Stimulated activated naive CD8-positive, alpha-beta T cell treated with anti-CD3 and anti-CD28 coated beads, Interleukin-15, Interleukin-2, amounts not matched to agents 100 ng/mL and 50 ng/mL, for 24 hours (primary cell): ENCODE results near the gene KCND3.

Experiments
- H3K27ac Mint-ChIP-seq: one replicate; pipeline ENCODE4 v1.8.0; 2021; ENCODE audit warnings: mild to moderate bottlenecking, mixed read lengths
- H3K27me3 Mint-ChIP-seq: one replicate; pipeline ENCODE4 v1.8.0; 2021; ENCODE audit warnings: mixed read lengths
- H3K36me3 Mint-ChIP-seq: one replicate; pipeline ENCODE4 v1.8.0; 2021; ENCODE audit warnings: low read depth, mixed read lengths
- H3K4me1 Mint-ChIP-seq: one replicate; pipeline ENCODE4 v1.8.0; 2021; ENCODE audit warnings: low read depth, mixed read lengths
- H3K4me3 Mint-ChIP-seq: one replicate; pipeline ENCODE4 v1.8.0; 2021; ENCODE audit warnings: mild to moderate bottlenecking, mixed read lengths
- H3K9me3 Mint-ChIP-seq: one replicate; pipeline ENCODE4 v1.8.0; 2021; ENCODE audit warnings: mixed read lengths

KCND3 gene

GRCh38 chr1:111825217-111825616 lies 164.3 kb downstream of the KCND3 start:
- H3K27me3 Mint-ChIP-seq = peaks cover 44% of the 10 kb centered on the region
- no peaks in the 10 kb centered on the region for H3K4me1 Mint-ChIP-seq
- peaks cover 9% of the 10 kb centered on the region for H3K9me3 Mint-ChIP-seq
- H3K4me3 Mint-ChIP-seq = no peak overlapping the region
- no peak overlapping the region for H3K27ac Mint-ChIP-seq
- H3K36me3 Mint-ChIP-seq = no peaks in the 10 kb centered on the region

- Mint-ChIP-seq H3K27me3 (peaks cover 25% of the 10 kb centered on the region), H3K4me1 (no peaks in the 10 kb centered on the region), H3K9me3 (peaks cover 9% of the 10 kb centered on the region), H3K4me3 (no peak overlapping the region), H3K27ac (no peak overlapping the region), H3K36me3 (no peaks in the 10 kb centered on the region)
Observed at GRCh38 chr1:111822138-111822537, 167.3 kb downstream of the KCND3 start.

- no peak overlapping the region for H3K4me3 Mint-ChIP-seq
- H3K4me1 Mint-ChIP-seq = no peaks in the 10 kb centered on the region
- H3K27ac Mint-ChIP-seq = no peak overlapping the region
- H3K36me3 Mint-ChIP-seq = no peaks in the 10 kb centered on the region
- H3K9me3 Mint-ChIP-seq = peaks cover 9% of the 10 kb centered on the region
- H3K27me3 Mint-ChIP-seq = peaks cover 25% of the 10 kb centered on the region
Observed at GRCh38 chr1:111821121-111821745, 168.2 kb downstream of the KCND3 start.

- Mint-ChIP-seq H3K27me3 (peaks cover 19% of the 10 kb centered on the region), H3K4me1 (no peaks in the 10 kb centered on the region), H3K36me3 (no peaks in the 10 kb centered on the region), H3K27ac (no peak overlapping the region), H3K4me3 (no peak overlapping the region), H3K9me3 (peaks cover 2% of the 10 kb centered on the region)
Observed at GRCh38 chr1:111819566-111820263, 169.8 kb downstream of the KCND3 start.

GRCh38 chr1:111818546-111818945 lies 170.9 kb downstream of the KCND3 start:
- peaks cover 12% of the 10 kb centered on the region for H3K27me3 Mint-ChIP-seq
- no peak overlapping the region for H3K4me3 Mint-ChIP-seq
- H3K4me1 Mint-ChIP-seq = no peaks in the 10 kb centered on the region
- H3K27ac Mint-ChIP-seq = no peak overlapping the region
- no peaks in the 10 kb centered on the region for H3K9me3 Mint-ChIP-seq
- no peaks in the 10 kb centered on the region for H3K36me3 Mint-ChIP-seq

GRCh38 chr1:111818081-111818480 lies 171.4 kb downstream of the KCND3 start:
- H3K9me3 Mint-ChIP-seq = no peaks in the 10 kb centered on the region
- H3K4me1 Mint-ChIP-seq = no peaks in the 10 kb centered on the region
- no peak overlapping the region for H3K4me3 Mint-ChIP-seq
- H3K27ac Mint-ChIP-seq = no peak overlapping the region
- peaks cover 8% of the 10 kb centered on the region for H3K27me3 Mint-ChIP-seq
- H3K36me3 Mint-ChIP-seq = no peaks in the 10 kb centered on the region

GRCh38 chr1:111814642-111815041 lies 174.8 kb downstream of the KCND3 start:
- no peaks in the 10 kb centered on the region for H3K36me3 Mint-ChIP-seq
- no peaks in the 10 kb centered on the region for H3K27me3 Mint-ChIP-seq
- H3K27ac Mint-ChIP-seq = no peak overlapping the region
- H3K4me3 Mint-ChIP-seq = no peak overlapping the region
- H3K4me1 Mint-ChIP-seq = no peaks in the 10 kb centered on the region
- no peaks in the 10 kb centered on the region for H3K9me3 Mint-ChIP-seq

- Mint-ChIP-seq H3K27ac (no peak overlapping the region), H3K4me3 (no peak overlapping the region), H3K9me3 (no peaks in the 10 kb centered on the region), H3K4me1 (no peaks in the 10 kb centered on the region), H3K27me3 (no peaks in the 10 kb centered on the region), H3K36me3 (no peaks in the 10 kb centered on the region)
Observed at GRCh38 chr1:111814305-111814628, 175.2 kb downstream of the KCND3 start.

GRCh38 chr1:111813440-111814304 lies 175.8 kb downstream of the KCND3 start:
- Mint-ChIP-seq H3K36me3 (no peaks in the 10 kb centered on the region), H3K27me3 (no peaks in the 10 kb centered on the region), H3K27ac (no peak overlapping the region), H3K9me3 (no peaks in the 10 kb centered on the region), H3K4me1 (no peaks in the 10 kb centered on the region), H3K4me3 (no peak overlapping the region)

- Mint-ChIP-seq H3K27ac (no peak overlapping the region), H3K4me3 (no peak overlapping the region), H3K36me3 (no peaks in the 10 kb centered on the region), H3K27me3 (no peaks in the 10 kb centered on the region), H3K9me3 (no peaks in the 10 kb centered on the region), H3K4me1 (no peaks in the 10 kb centered on the region)
Observed at GRCh38 chr1:111812306-111812705, 177.2 kb downstream of the KCND3 start.

GRCh38 chr1:111811891-111812290 lies 177.6 kb downstream of the KCND3 start:
- Mint-ChIP-seq H3K9me3 (no peaks in the 10 kb centered on the region), H3K4me1 (no peaks in the 10 kb centered on the region), H3K36me3 (no peaks in the 10 kb centered on the region), H3K27ac (no peak overlapping the region), H3K4me3 (no peak overlapping the region), H3K27me3 (no peaks in the 10 kb centered on the region)

GRCh38 chr1:111805251-111805650 lies 184.2 kb downstream of the KCND3 start:
- Mint-ChIP-seq H3K4me1 (no peaks in the 10 kb centered on the region), H3K4me3 (no peak overlapping the region), H3K27ac (no peak overlapping the region), H3K9me3 (no peaks in the 10 kb centered on the region), H3K36me3 (no peaks in the 10 kb centered on the region), H3K27me3 (no peaks in the 10 kb centered on the region)

GRCh38 chr1:111804776-111805175 lies 184.7 kb downstream of the KCND3 start:
- no peak overlapping the region for H3K27ac Mint-ChIP-seq
- no peaks in the 10 kb centered on the region for H3K4me1 Mint-ChIP-seq
- no peaks in the 10 kb centered on the region for H3K9me3 Mint-ChIP-seq
- no peak overlapping the region for H3K4me3 Mint-ChIP-seq
- no peaks in the 10 kb centered on the region for H3K36me3 Mint-ChIP-seq
- no peaks in the 10 kb centered on the region for H3K27me3 Mint-ChIP-seq

- Mint-ChIP-seq H3K4me3 (no peak overlapping the region), H3K36me3 (no peaks in the 10 kb centered on the region), H3K27me3 (no peaks in the 10 kb centered on the region), H3K27ac (no peak overlapping the region), H3K4me1 (no peaks in the 10 kb centered on the region), H3K9me3 (no peaks in the 10 kb centered on the region)
Observed at GRCh38 chr1:111803951-111804350, 185.5 kb downstream of the KCND3 start.

GRCh38 chr1:111802984-111803383 lies 186.5 kb downstream of the KCND3 start:
- Mint-ChIP-seq H3K4me1 (no peaks in the 10 kb centered on the region), H3K9me3 (no peaks in the 10 kb centered on the region), H3K36me3 (no peaks in the 10 kb centered on the region), H3K4me3 (no peak overlapping the region), H3K27me3 (no peaks in the 10 kb centered on the region), H3K27ac (no peak overlapping the region)
